GM12872 (cell line): Measurements from ENCODE around the gene LRRK1.

Source experiments
- CTCF ChIP-seq: IDR thresholded peaks from 3 replicates; pipeline ENCODE4 v1.5.1; 2011; ENCODE audit warnings: low read depth, mild to moderate bottlenecking, low read length, moderate library complexity; ENCODE audit not compliant: insufficient read depth

Gene LRRK1

GRCh38 chr15:100926258-100926657 is 7.1 kb downstream of the LRRK1 start:
- peak; percentile 70 for TF ChIP-seq CTCF

DNA sequence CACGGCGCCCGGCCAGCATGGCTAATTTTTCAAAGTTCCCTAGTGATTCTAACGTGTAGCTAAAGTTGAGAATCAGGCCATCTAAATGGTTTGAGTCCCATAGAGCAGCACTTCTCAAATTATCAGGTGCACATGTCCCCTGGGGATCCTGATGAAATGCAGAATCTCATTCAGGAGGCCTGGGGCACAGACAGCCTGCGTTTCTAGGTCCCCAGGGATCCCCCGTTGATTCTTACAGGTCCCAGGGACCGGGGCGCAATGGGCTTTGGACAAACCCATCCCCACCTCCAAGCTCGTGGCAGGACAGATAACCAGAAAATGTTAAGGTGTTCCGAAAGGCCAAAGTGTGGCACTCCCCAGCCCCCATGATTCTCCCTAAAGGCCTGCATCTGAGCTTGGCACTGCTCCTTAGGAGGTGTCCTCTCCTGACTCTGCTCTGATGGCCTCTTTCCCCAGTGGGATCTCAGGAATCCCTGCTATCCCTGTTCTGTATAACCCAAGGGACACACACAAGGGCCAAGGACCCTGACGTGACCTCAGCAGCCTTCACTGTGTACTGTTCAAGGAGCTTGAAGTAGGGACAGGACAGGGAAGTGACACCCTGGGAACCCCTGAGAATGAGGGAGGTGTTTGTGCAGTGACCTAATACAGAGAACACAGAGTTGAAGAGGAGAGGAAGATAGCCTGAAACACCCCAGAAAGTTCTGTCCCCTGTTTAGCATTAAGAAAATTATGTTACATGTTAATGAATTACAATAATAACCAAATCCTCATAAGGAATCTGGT is 8.0 kb downstream of the LRRK1 start:
- no peak for TF ChIP-seq CTCF

- no peak for TF ChIP-seq CTCF
These were observed 9.6 kb downstream of the LRRK1 start for GRCh38 chr15:100928632-100929280.

DNA sequence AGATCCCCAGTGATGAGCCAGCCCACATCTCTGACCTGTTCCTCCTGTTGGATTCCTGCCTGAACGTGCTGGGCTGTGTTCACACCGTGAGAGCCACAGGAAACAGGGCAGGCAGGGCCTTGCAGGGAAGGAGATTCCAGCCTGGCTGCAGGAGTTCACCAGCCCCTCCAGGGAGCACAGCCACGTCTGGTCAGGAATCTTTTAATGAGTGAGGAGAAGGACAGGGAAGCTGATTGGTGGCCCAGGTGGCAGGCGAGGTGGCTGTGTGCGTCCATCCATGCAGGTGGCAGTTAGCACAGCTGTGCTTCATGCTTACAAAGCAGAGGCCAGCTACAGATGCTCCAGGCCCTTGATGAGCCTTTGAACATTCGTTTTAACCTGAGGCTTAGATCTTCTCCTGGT is 10.5 kb downstream of the LRRK1 start:
- TF ChIP-seq CTCF = no peak

- no peak for TF ChIP-seq CTCF
These were observed 11.2 kb downstream of the LRRK1 start for GRCh38 chr15:100930306-100930848.

DNA sequence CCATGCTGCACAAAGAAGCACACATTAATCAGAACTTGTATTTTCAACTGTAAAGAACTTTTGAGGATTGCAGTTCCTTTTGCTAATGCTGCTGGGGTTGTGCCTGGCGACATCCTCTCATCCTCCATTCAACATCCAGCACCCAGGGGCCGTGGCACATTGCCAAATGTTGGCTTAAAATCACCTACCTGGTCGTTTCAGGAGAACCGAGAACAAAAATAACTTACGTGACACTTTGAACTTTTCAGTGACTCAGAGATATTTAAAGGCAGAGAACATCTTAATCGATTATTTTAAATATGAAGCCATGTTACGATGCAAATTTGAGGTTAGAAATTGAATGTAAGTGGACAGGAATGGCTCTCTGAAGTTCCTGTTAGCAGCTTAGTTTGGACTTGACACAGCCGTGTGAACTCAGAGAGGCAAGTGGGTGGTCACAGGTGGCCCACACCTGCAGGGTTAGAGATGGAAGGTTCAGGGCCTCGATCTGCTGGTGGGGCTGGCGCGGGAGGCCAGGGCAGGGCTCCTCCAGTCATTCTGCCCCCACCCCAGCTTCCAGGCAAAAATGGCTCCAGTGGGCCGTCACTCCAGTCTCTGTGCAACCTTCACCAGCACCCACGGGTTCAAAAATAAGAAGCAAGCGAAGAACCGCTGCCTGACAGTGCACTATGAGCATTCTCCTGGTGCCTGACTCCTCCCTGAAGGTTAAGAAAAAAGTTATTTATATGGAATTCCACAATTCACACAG is 12.2 kb downstream of the LRRK1 start:
- TF ChIP-seq CTCF = no peak
